ENCODE data around the gene DDX25.

The DDX25 gene

DNA sequence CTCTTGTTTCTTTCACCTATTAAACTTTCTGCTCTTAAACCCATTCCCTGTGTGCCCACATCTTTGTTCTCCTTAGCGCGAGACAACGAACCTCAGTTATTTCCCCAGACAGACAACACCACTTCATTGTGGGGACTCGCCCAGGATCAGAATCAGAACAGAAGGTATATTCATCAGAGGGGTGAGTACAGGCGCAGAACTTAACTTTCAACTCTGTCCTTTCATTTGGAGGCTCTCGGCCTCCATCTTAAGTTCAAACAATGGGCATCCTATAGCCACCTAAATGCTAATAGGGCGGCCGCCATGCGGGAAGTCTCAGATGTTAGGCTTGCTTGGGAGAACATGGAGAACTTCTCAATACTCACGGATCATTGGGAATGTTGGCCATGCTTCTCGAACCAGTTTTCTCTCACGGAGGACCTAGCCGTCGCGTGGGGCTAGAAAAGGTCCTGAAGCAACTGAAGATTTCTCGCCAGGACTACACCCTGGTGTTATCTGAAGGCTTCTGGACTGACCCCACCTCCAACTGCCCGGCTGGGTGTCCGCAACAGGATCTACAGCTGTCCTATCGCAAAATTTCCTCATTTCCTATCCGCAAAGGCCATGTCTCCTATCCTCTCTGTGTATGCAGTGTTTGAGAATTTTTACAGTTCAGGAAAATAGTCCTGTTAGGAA, 30.3 kb upstream of the DDX25 start:
- H3K27me3 ChIP-seq (replicated peaks; ENCODE audit: control insufficient read depth, insufficient read depth, low read length) = no peaks in the 10 kb centered on the region; the same call in 1 of the 2 replicates
- TF ChIP-seq, protein P1, sequence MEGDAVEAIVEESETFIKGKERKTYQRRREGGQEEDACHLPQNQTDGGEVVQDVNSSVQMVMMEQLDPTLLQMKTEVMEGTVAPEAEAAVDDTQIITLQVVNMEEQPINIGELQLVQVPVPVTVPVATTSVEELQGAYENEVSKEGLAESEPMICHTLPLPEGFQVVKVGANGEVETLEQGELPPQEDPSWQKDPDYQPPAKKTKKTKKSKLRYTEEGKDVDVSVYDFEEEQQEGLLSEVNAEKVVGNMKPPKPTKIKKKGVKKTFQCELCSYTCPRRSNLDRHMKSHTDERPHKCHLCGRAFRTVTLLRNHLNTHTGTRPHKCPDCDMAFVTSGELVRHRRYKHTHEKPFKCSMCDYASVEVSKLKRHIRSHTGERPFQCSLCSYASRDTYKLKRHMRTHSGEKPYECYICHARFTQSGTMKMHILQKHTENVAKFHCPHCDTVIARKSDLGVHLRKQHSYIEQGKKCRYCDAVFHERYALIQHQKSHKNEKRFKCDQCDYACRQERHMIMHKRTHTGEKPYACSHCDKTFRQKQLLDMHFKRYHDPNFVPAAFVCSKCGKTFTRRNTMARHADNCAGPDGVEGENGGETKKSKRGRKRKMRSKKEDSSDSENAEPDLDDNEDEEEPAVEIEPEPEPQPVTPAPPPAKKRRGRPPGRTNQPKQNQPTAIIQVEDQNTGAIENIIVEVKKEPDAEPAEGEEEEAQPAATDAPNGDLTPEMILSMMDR (IDR thresholded peaks at IDR 0.05; ENCODE audit: insufficient read depth, low read length, poor library complexity, severe bottlenecking) = no peak
- DNase-seq (ENCODE audit: extremely low read depth, insufficient read length) = no peak
- H3K36me3 ChIP-seq (ENCODE audit: control insufficient read depth, insufficient read depth, low read length) = no peaks in the 10 kb centered on the region
- no peak overlapping the region for H3K4me3 ChIP-seq (replicated peaks; ENCODE audit: low read depth, low read length)

DNA sequence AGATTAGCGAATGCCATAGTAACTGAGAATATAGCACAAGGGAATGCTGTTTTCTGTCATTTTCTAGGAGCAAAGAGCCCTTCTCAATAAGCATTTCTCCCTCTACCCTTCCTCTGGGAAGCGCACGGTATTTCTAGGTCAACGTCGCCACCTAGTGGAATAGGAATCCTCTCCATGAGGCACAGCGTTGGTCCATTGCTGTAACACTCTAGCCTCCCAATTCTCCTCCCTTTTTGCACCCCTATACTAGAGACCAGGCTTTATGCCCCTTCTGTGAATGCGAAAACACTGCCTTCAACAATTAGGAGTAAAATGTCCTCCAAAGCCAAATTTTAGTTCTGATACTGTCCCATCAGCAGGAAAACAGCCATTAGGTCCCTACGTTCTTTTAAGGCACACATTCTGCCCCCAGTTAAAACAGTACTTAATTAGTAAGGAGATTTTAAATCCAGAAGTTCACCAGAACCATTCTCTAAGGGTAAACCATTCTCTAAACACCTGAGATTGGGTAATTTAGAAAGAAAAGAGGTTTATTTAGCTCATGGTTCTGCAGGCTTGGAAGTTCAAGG, 29.7 kb upstream of the DDX25 start:
- TF ChIP-seq, protein P1 (IDR thresholded peaks at IDR 0.05; ENCODE audit: insufficient read depth, low read length, poor library complexity, severe bottlenecking) = peak; percentile 80
- Histone ChIP-seq H3K27me3 (replicated peaks; ENCODE audit: control insufficient read depth, insufficient read depth, low read length) (no peaks in the 10 kb centered on the region; the same call in 1 of the 2 replicates), H3K4me3 (replicated peaks; ENCODE audit: low read depth, low read length) (no peak overlapping the region), H3K36me3 (ENCODE audit: control insufficient read depth, insufficient read depth, low read length) (no peaks in the 10 kb centered on the region)
- DNase-seq (ENCODE audit: extremely low read depth, insufficient read length) = no peak

DNA sequence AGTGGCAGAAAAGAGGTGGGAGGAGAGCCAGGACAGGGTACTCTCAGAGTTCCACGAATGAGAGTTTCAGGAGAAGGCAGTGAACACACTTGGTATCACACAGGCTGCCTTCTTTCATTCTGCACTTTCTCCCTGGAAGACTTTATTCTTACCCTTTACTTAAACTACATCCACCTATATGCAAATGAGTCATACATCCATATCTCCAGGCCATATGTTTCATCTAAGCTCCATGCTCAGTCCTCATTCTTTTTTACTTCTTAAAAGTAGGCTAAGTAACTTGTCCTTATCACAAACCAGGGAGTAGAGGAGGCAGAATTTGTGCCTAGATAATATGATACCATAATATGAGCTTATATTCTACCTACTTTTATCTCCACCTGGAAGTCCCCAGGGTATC, 23.0 kb upstream of the DDX25 start:
- Histone ChIP-seq H3K4me3 (replicated peaks; ENCODE audit: low read depth, low read length) (no peak overlapping the region), H3K27me3 (replicated peaks; ENCODE audit: control insufficient read depth, insufficient read depth, low read length) (no peaks in the 10 kb centered on the region), H3K36me3 (ENCODE audit: control insufficient read depth, insufficient read depth, low read length) (no peaks in the 10 kb centered on the region)
- TF ChIP-seq, protein P1 (IDR thresholded peaks at IDR 0.05; ENCODE audit: insufficient read depth, low read length, poor library complexity, severe bottlenecking) = no peak
- no peak for DNase-seq (ENCODE audit: extremely low read depth, insufficient read length)

DNA sequence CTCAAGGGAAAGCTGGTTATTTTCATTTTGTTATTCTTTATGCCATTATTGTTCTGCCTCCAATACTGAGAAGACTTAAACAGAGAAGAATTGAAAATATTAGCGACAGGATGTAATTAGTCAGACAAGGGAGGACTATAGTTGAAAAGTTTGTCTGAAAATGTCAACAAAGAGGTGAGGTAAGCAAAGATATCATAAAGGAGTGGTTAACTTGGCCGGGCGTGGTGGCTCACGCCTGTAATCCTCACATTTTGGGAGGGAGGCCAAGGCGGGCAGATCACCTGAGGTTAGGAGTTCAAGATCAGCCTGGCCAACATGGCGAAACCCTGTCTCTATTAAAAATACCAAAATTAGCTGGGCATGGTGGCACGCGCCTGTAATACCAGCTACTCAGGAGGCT, 20.9 kb upstream of the DDX25 start:
- Histone ChIP-seq H3K4me3 (replicated peaks; ENCODE audit: low read depth, low read length) (no peak overlapping the region), H3K36me3 (ENCODE audit: control insufficient read depth, insufficient read depth, low read length) (no peaks in the 10 kb centered on the region), H3K27me3 (replicated peaks; ENCODE audit: control insufficient read depth, insufficient read depth, low read length) (no peaks in the 10 kb centered on the region)
- no peak for DNase-seq (ENCODE audit: extremely low read depth, insufficient read length)
- TF ChIP-seq, protein P1 (IDR thresholded peaks at IDR 0.05; ENCODE audit: insufficient read depth, low read length, poor library complexity, severe bottlenecking) = no peak

DNA sequence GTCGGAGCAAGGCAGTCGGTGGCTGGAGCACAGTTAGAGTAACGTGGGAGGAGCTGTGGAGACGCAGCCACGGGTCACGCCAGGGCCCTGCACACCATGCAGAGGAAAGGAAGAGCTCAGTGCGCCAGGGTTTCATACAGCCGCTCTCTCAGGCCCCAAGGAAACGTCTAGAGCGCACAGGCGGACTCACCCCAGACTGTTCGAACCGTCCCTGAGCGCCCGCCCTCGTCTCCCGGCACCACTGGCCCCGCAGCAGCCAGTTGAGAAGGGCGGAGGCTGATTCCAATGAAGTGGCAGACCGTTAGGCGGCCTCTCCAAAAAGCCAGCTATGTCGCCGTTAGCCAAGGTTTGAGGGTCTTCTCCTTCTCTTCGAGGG, 17.3 kb upstream of the DDX25 start:
- TF ChIP-seq, protein P1 (IDR thresholded peaks at IDR 0.05; ENCODE audit: insufficient read depth, low read length, poor library complexity, severe bottlenecking) = no peak
- H3K27me3 ChIP-seq (replicated peaks; ENCODE audit: control insufficient read depth, insufficient read depth, low read length) = no peaks in the 10 kb centered on the region
- H3K36me3 ChIP-seq (ENCODE audit: control insufficient read depth, insufficient read depth, low read length) = no peaks in the 10 kb centered on the region
- H3K4me3 ChIP-seq (replicated peaks; ENCODE audit: low read depth, low read length) = no peak overlapping the region; the same call in 1 of the 2 replicates
- DNase-seq (ENCODE audit: extremely low read depth, insufficient read length) = peak; percentile 21
